ENCODE results near the gene RPH3AL.

RPH3AL gene

DNA sequence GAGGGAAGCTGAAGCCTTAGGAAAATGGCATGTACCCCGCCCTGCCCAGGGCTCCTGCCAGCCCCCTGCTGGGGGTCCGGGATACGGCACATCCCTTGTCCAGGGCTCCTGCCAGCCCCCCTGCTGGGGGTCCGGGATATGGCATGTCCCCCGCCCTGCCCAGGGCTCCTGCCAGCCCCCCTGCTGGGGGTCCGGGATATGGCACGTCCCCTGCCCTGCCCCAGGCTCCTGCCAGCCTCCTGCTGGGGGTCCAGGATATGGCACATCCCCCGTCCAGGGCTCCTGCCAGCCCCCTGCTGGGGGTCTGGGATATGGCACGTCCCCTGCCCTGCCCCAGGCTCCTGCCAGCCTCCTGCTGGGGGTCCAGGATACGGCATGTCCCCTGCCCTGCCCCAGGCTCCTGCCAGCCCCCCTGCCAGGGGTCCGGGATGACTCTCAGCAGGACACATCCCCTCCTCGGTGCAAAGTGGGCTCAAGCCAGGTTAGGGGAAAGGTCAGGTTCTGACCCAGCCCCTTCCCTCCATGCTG, 43.2 kb downstream of the RPH3AL start:
- Histone ChIP-seq H3K4me1 (ENCODE audit: control insufficient read depth, insufficient read depth, low read length) (peaks cover 16% of the 10 kb centered on the region), H3K27ac (ENCODE audit: insufficient read depth, low read depth, low read length, poor library complexity, severe bottlenecking) (no peak overlapping the region), H3K4me3 (ENCODE audit: insufficient read depth, low read depth, low read length) (no peak overlapping the region), H3K36me3 (ENCODE audit: control insufficient read depth, insufficient read depth, low read length) (no peaks in the 10 kb centered on the region), H3K27me3 (ENCODE audit: control insufficient read depth, insufficient read depth, low read length, poor library complexity, severe bottlenecking) (peaks cover 10% of the 10 kb centered on the region), H3K9me3 (ENCODE audit: control insufficient read depth, low read length) (no peaks in the 10 kb centered on the region)
- WGBS, 2 experiments, result 49 to 54% methylated on average over 12 of the region's 12 CpGs

DNA sequence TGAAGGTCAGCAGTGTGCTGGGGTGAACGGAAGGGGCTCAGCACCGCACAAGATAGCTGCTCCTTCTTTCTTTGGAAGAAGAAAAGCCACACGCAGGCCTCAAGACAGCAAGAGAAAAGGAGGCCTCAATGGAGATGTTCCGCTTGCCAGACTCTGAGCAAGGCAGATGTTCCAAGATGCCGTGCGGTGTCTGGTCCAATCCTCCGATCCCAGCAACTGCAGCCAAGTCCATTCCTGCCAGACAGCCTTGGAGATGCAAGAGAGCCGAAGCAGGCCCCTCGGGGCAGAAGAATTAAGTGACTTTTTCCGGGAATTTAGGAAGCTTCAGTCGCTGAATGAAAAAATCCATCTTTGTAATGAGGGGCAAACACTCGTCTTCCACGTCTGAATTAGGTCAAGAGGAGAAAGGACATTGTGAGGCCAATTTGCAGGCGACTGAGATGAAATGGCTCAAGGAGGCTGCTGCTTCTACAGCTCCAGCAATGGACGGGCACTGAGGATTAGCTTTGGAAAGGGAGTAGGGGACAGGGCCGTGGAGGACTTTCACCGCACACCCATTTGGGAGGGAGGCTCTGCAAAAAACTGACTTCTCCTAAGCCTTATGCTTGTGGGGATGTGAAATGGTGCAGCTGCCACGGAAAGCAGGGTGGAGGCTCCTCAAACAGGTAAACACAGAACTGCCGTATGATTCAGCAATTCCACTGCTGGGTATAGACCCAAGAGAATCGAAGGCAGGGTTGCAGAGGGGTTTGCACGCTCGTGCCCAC, 44.7 kb downstream of the RPH3AL start:
- Histone ChIP-seq H3K27me3 (ENCODE audit: control insufficient read depth, insufficient read depth, low read length, poor library complexity, severe bottlenecking) (peaks cover 25% of the 10 kb centered on the region), H3K27ac (ENCODE audit: insufficient read depth, low read depth, low read length, poor library complexity, severe bottlenecking) (no peak overlapping the region), H3K9me3 (ENCODE audit: control insufficient read depth, low read length) (no peaks in the 10 kb centered on the region), H3K36me3 (ENCODE audit: control insufficient read depth, insufficient read depth, low read length) (no peaks in the 10 kb centered on the region), H3K4me1 (ENCODE audit: control insufficient read depth, insufficient read depth, low read length) (peaks cover 20% of the 10 kb centered on the region), H3K4me3 (ENCODE audit: insufficient read depth, low read depth, low read length) (no peak overlapping the region)
- 86 to 87% methylated on average over 22 of the region's 22 CpGs for WGBS, 2 experiments

DNA sequence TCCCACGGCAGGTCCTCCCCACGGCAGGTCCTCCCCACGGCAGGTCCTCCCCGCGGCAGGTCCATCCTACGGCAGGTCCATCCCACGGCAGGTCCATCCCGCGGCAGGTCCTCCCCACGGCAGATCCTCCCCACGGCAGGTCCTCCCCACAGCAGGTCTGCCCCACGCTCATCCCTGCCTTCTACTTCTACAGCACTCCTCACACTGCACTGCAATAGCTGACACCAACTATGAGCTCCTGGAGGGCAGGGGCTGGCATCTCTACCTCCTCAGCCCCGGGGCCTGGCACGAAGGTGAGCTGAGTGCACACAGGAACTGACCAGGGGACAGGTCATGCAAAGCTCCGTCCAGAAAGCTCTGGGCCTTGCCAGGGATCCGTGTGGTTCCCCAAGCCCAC, 45.3 kb downstream of the RPH3AL start:
- WGBS, 2 experiments, result 88% methylated on average over 16 of the region's 16 CpGs
- H3K27ac ChIP-seq (ENCODE audit: insufficient read depth, low read depth, low read length, poor library complexity, severe bottlenecking), result no peak overlapping the region
- no peak overlapping the region for H3K4me3 ChIP-seq (ENCODE audit: insufficient read depth, low read depth, low read length)
- peaks cover 20% of the 10 kb centered on the region for H3K4me1 ChIP-seq (ENCODE audit: control insufficient read depth, insufficient read depth, low read length)
- H3K9me3 ChIP-seq (ENCODE audit: control insufficient read depth, low read length), result no peaks in the 10 kb centered on the region
- H3K27me3 ChIP-seq (ENCODE audit: control insufficient read depth, insufficient read depth, low read length, poor library complexity, severe bottlenecking), result peaks cover 32% of the 10 kb centered on the region
- no peaks in the 10 kb centered on the region for H3K36me3 ChIP-seq (ENCODE audit: control insufficient read depth, insufficient read depth, low read length)

DNA sequence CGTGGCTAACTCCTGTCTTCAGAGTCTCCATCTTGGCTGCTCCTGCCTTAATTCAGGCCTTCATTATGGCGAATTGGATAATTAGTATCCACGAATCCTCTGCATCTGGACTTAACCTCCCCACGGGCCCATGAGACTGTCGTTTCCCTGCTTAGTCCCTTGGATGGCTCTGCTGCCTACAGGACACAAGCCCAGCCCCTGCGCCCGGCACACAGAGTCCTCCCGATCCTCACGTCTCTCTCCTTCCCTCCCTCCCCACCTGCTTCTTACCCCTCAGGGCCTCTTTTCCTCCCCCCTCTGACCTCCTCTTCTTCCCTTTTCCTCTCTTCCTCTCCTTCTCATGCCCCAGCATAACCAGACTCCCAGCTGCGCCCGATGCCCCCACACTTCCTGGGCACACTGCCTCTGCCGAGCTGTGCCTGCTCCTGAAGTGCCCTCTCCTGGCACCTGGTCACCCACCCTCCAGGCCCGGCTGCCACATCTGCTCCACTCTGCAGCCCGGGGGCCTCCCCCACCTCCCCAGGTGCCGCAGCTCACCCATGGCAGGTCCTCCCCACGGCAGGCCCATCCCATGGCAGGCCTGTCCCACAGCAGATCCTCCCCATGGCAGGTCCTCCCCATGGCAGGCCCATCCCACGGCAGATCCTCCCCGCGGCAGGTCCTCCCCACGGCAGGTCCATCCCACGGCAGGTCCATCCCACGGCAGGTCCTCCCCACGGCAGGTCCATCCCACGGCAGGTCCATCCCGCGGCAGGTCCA, 45.9 kb downstream of the RPH3AL start:
- Histone ChIP-seq H3K27me3 (ENCODE audit: control insufficient read depth, insufficient read depth, low read length, poor library complexity, severe bottlenecking) (peaks cover 37% of the 10 kb centered on the region), H3K36me3 (ENCODE audit: control insufficient read depth, insufficient read depth, low read length) (no peaks in the 10 kb centered on the region), H3K4me1 (ENCODE audit: control insufficient read depth, insufficient read depth, low read length) (peaks cover 20% of the 10 kb centered on the region), H3K9me3 (ENCODE audit: control insufficient read depth, low read length) (no peaks in the 10 kb centered on the region), H3K4me3 (ENCODE audit: insufficient read depth, low read depth, low read length) (no peak overlapping the region), H3K27ac (ENCODE audit: insufficient read depth, low read depth, low read length, poor library complexity, severe bottlenecking) (no peak overlapping the region)
- WGBS, 2 experiments, result 88 to 90% methylated on average over 26 of the region's 26 CpGs

DNA sequence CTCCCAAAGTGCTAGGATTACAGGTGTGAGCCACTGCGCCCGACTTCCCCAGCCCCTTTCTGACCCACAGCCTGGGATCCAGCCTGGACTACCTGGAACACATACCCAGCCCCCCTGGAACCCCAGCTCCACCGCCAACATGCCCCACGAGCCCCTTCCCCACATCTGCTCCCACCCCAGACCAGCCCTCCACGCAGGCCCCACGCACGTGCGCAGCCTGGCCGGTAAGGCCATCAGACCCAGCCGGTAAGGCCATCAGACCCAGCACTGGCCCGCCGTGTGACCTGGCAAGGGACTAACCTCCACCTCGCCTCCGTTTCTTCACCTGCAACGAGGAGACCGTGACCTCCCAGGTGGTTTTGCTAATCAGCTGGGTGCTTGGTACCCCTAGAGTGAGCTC, 46.5 kb downstream of the RPH3AL start:
- peaks cover 14% of the 10 kb centered on the region for H3K4me1 ChIP-seq (ENCODE audit: control insufficient read depth, insufficient read depth, low read length)
- peaks cover 34% of the 10 kb centered on the region for H3K27me3 ChIP-seq (ENCODE audit: control insufficient read depth, insufficient read depth, low read length, poor library complexity, severe bottlenecking)
- H3K9me3 ChIP-seq (ENCODE audit: control insufficient read depth, low read length), result no peaks in the 10 kb centered on the region
- no peaks in the 10 kb centered on the region for H3K36me3 ChIP-seq (ENCODE audit: control insufficient read depth, insufficient read depth, low read length)
- WGBS, 2 experiments, result 89% methylated on average over 16 of the region's 16 CpGs
- no peak overlapping the region for H3K4me3 ChIP-seq (ENCODE audit: insufficient read depth, low read depth, low read length)
- H3K27ac ChIP-seq (ENCODE audit: insufficient read depth, low read depth, low read length, poor library complexity, severe bottlenecking), result no peak overlapping the region

DNA sequence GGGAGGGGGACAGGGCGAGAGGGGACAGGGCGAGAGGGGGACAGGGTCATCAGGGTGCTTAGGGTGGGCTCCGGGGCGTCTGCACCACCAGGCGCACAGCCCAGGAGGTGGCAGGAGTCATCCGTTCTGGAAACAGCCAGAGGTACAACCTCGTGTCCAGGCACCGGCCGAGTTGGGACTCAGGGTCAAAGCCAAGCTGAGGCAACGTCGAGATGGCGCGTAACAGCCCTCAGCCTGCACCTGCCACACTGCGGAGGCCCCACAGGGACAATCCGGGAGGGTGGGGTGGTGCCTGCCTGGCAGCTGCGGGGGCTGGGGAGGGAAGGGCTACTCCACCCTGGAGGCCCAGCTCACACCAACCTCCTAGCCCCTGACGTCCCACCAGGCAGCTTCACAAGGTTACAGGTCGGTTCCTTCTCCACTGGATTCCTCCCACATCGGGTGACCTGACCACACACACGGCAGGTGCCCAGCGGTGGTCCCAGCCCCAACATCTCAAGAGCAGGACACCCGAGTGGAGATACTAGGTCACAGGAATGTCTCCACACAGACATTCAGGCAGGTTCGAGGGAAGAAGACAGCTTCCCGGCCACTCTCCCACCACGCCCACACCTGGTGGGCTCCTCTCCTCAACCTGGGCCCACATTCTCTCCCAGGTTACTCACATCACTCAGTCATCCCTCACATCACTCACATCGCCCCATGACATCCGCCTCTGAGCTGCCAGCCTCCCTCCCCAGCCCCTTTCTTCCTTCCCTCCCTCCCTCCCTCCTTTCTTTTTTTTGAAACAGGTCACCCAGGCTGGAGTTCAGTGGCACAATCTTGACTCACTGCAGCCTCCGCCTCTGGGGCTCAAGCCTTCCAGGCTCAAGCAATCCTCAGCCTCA, 47.3 kb downstream of the RPH3AL start:
- Histone ChIP-seq H3K27ac (ENCODE audit: insufficient read depth, low read depth, low read length, poor library complexity, severe bottlenecking) (no peak overlapping the region), H3K4me1 (ENCODE audit: control insufficient read depth, insufficient read depth, low read length) (peaks cover 13% of the 10 kb centered on the region)

DNA sequence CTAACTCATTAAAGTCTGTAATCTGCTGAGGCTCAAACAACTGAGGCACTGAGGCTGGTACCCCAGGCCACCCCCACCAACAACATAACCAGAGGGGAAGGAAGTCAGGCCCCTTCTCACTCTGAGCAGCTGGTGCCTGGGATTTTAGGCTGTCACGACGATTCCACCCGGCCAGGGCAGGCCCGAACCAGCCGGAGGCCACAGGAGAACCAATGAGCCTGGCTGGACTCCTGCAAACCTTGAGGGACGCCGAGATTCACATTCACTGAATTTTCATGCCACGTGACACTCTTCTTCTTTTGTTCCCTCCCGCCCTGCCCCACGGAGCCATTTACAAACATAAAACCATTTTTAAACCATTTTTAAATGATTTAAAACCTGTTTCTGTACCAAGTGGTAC, 48.1 kb downstream of the RPH3AL start:
- WGBS, 2 experiments, result 16 to 20% methylated on average over 10 of the region's 10 CpGs
- Histone ChIP-seq H3K27me3 (ENCODE audit: control insufficient read depth, insufficient read depth, low read length, poor library complexity, severe bottlenecking) (peaks cover 34% of the 10 kb centered on the region), H3K27ac (ENCODE audit: insufficient read depth, low read depth, low read length, poor library complexity, severe bottlenecking) (no peak overlapping the region), H3K36me3 (ENCODE audit: control insufficient read depth, insufficient read depth, low read length) (no peaks in the 10 kb centered on the region), H3K9me3 (ENCODE audit: control insufficient read depth, low read length) (no peaks in the 10 kb centered on the region), H3K4me1 (ENCODE audit: control insufficient read depth, insufficient read depth, low read length) (peaks cover 5% of the 10 kb centered on the region), H3K4me3 (ENCODE audit: insufficient read depth, low read depth, low read length) (peak overlapping the region; percentile 4)

More for the DNA sequence above, 47.3 kb downstream of the RPH3AL start:
- Histone ChIP-seq H3K27me3 (ENCODE audit: control insufficient read depth, insufficient read depth, low read length, poor library complexity, severe bottlenecking) (peaks cover 34% of the 10 kb centered on the region), H3K36me3 (ENCODE audit: control insufficient read depth, insufficient read depth, low read length) (no peaks in the 10 kb centered on the region), H3K4me3 (ENCODE audit: insufficient read depth, low read depth, low read length) (no peak overlapping the region), H3K9me3 (ENCODE audit: control insufficient read depth, low read length) (no peaks in the 10 kb centered on the region)
- WGBS, 2 experiments, result 48 to 50% methylated on average over 28 of the region's 28 CpGs

DNA sequence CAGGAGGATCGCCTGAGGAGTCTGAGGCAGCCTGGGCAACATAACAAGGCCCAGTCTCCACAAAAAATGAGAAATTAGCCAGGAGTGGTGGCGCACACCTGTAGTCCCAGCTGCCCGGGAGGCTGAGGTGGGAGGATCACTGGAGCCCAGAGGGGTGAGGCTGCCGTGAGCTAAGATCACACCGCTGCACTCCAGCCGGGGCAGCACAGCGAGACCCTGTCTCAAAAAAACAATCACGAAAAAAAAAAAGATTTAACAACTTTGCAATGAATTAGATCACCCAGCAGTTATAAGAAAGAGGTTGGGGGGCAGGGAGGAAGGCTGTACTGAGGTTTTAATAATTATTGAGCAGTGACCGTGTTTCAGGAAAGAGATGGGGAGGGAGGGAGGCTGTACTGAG, 49.4 kb downstream of the RPH3AL start:
- WGBS, 2 experiments, result 86 to 90% methylated on average over 8 to 9 of the region's 9 CpGs
- Histone ChIP-seq H3K9me3 (ENCODE audit: control insufficient read depth, low read length) (no peaks in the 10 kb centered on the region), H3K36me3 (ENCODE audit: control insufficient read depth, insufficient read depth, low read length) (no peaks in the 10 kb centered on the region), H3K4me3 (ENCODE audit: insufficient read depth, low read depth, low read length) (no peak overlapping the region), H3K27ac (ENCODE audit: insufficient read depth, low read depth, low read length, poor library complexity, severe bottlenecking) (no peak overlapping the region), H3K27me3 (ENCODE audit: control insufficient read depth, insufficient read depth, low read length, poor library complexity, severe bottlenecking) (peaks cover 34% of the 10 kb centered on the region), H3K4me1 (ENCODE audit: control insufficient read depth, insufficient read depth, low read length) (peaks cover 4% of the 10 kb centered on the region)

DNA sequence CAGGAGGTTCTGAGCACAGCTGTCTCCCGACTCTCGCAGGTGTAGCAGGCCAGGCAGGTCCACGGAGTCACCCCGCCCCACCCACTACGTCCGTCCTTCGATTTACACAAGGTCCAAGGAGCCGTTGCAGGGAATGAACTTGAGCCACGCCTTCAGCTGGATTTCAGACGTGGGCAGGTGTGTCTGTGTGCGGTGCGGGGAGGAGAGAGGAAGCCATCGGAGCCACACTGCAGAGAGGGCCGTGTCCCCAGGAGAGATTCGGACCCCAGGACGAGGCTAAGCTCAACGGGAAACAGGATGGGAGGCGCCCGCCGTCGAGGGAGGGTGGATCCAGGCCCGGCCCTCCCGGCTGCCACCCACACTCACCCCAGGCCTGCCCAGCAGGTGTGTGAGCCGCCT, 50.3 kb downstream of the RPH3AL start:
- no peaks in the 10 kb centered on the region for H3K36me3 ChIP-seq (ENCODE audit: control insufficient read depth, insufficient read depth, low read length)
- WGBS, 2 experiments, result 73 to 80% methylated on average over 24 of the region's 24 CpGs
- no peak overlapping the region for H3K4me3 ChIP-seq (ENCODE audit: insufficient read depth, low read depth, low read length)
- peaks cover 4% of the 10 kb centered on the region for H3K4me1 ChIP-seq (ENCODE audit: control insufficient read depth, insufficient read depth, low read length)
- no peak overlapping the region for H3K27ac ChIP-seq (ENCODE audit: insufficient read depth, low read depth, low read length, poor library complexity, severe bottlenecking)
- H3K27me3 ChIP-seq (ENCODE audit: control insufficient read depth, insufficient read depth, low read length, poor library complexity, severe bottlenecking), result peaks cover 34% of the 10 kb centered on the region
- no peaks in the 10 kb centered on the region for H3K9me3 ChIP-seq (ENCODE audit: control insufficient read depth, low read length)

All from ectodermal cell (in vitro differentiated cells).